ENCODE results near the gene CERCAM.

- TF ChIP-seq POLR2A (IDR thresholded peaks at IDR 0.05) (no peak), EP300 (IDR thresholded peaks at IDR 0.05) (no peak)
- TF ChIP-seq, protein P1, sequence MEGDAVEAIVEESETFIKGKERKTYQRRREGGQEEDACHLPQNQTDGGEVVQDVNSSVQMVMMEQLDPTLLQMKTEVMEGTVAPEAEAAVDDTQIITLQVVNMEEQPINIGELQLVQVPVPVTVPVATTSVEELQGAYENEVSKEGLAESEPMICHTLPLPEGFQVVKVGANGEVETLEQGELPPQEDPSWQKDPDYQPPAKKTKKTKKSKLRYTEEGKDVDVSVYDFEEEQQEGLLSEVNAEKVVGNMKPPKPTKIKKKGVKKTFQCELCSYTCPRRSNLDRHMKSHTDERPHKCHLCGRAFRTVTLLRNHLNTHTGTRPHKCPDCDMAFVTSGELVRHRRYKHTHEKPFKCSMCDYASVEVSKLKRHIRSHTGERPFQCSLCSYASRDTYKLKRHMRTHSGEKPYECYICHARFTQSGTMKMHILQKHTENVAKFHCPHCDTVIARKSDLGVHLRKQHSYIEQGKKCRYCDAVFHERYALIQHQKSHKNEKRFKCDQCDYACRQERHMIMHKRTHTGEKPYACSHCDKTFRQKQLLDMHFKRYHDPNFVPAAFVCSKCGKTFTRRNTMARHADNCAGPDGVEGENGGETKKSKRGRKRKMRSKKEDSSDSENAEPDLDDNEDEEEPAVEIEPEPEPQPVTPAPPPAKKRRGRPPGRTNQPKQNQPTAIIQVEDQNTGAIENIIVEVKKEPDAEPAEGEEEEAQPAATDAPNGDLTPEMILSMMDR (IDR thresholded peaks at IDR 0.05): no peak
Measured at GRCh38 chr9:128457207-128457606, 36.5 kb downstream of the CERCAM start.

All from sigmoid colon (tissue), 4 donors.